Raji (cell line): ENCODE results near the gene BAZ2A.

Experiments
- POLR2A ChIP-seq: IDR thresholded peaks from 2 replicates; pipeline ENCODE4 v1.6.1; 2011; ENCODE audit warnings: low read depth, low read length, control low read depth; ENCODE audit not compliant: insufficient read depth

The BAZ2A gene

GRCh38 chr12:56585098-56585497 is 45.0 kb downstream of the BAZ2A start:
- no peak for TF ChIP-seq POLR2A

- TF ChIP-seq POLR2A: no peak
Measured at GRCh38 chr12:56581418-56582145, 48.5 kb downstream of the BAZ2A start.

GRCh38 chr12:56578983-56579546 is 51.1 kb downstream of the BAZ2A start:
- no peak for TF ChIP-seq POLR2A

- TF ChIP-seq POLR2A: no peak
Measured at GRCh38 chr12:56574210-56574609, 55.9 kb downstream of the BAZ2A start.

GRCh38 chr12:56572288-56572687 is 57.8 kb downstream of the BAZ2A start:
- TF ChIP-seq POLR2A: no peak

GRCh38 chr12:56571121-56571520 is 59.0 kb downstream of the BAZ2A start:
- no peak for TF ChIP-seq POLR2A

- no peak for TF ChIP-seq POLR2A
Measured at GRCh38 chr12:56568146-56568545, 62.0 kb downstream of the BAZ2A start.

GRCh38 chr12:56565510-56566101 is 64.5 kb downstream of the BAZ2A start:
- no peak for TF ChIP-seq POLR2A

- TF ChIP-seq POLR2A: no peak
Measured at GRCh38 chr12:56551070-56551469, 79.1 kb downstream of the BAZ2A start.

GRCh38 chr12:56546680-56547079 is 83.4 kb downstream of the BAZ2A start:
- no peak for TF ChIP-seq POLR2A
